Measurements from ENCODE around the gene C3AR1.

C3AR1 gene

GRCh38 chr12:8040791-8041190, 25.4 kb downstream of the C3AR1 start:
- no peaks in the 10 kb centered on the region for H3K9me3 ChIP-seq (ENCODE audit: control extremely low read depth in 1 of 5, control insufficient read depth in 4 of 5, insufficient read depth in 2 of 5, low read depth in 1 of 5, low read length in 4 of 5)
- H3K4me3 ChIP-seq (ENCODE audit: control insufficient read depth in 1 of 7, extremely low read depth in 1 of 7, insufficient read depth in 4 of 7, low read depth in 2 of 7, low read length in 6 of 7) = no peak overlapping the region
- WGBS (ENCODE audit: insufficient coverage) = 100% methylated on average over 1 of the region's 1 CpG
- no peak overlapping the region for H3K27ac ChIP-seq (ENCODE audit: insufficient read depth in 1 of 2, low read depth in 1 of 2, low read length in 2 of 2, poor library complexity in 1 of 2, severe bottlenecking in 2 of 2)
- CTCF ChIA-PET = interaction anchor here (0.9 to 20.7 kb wide), 5 partner anchors 13 to 38 kb away, joined by 3 to 342 read pairs (median 3); partner anchors contain the start of gene NECAP1
- H3K27me3 ChIP-seq (replicated peaks in 2 of 5; ENCODE audit: control insufficient read depth in 4 of 5, insufficient read depth in 5 of 5, low read length in 4 of 5) = no peaks in the 10 kb centered on the region
- no peak for DNase-seq
- POLR2A ChIA-PET = no interaction called here
- H3K4me1 ChIP-seq (ENCODE audit: control extremely low read depth in 1 of 4, control insufficient read depth in 4 of 4, insufficient read depth in 4 of 4, low read length in 3 of 4) = peaks cover 12 to 37% (median 26%) of the 10 kb centered on the region in 4 experiments
- H3K36me3 ChIP-seq (ENCODE audit: control insufficient read depth in 4 of 4, insufficient read depth in 4 of 4, low read length in 3 of 4) = peaks cover 11 to 50% (median 27%) of the 10 kb centered on the region in 4 experiments

DNA sequence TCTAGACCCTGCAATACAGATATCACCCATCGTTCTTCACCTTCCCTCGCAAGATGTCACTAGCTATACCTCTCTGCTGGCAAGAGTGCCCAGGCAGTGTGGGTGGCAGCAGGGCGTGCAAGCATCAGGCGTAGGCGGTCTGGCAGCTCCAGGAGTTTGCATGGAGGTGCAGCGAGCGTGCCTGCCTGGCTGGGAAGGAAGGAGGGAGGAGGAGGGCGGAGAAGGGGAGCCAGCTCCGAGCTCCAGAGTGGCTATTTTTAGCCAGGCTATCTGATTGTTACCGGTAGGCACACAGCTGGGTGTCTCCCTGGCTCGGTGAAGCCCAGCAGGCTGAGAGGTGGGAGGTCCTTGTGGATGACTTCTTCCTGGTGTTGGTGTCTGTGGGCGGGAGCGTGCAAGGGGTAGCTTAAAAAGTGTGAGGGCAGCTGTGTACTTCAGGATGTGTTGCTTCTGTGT, 27.5 kb downstream of the C3AR1 start:
- peaks cover 27 to 58% (median 45%) of the 10 kb centered on the region in 4 experiments for H3K4me1 ChIP-seq (ENCODE audit: control extremely low read depth in 1 of 4, control insufficient read depth in 4 of 4, insufficient read depth in 4 of 4, low read length in 3 of 4)
- 35% methylated on average over 10 of the region's 13 CpGs for WGBS (ENCODE audit: insufficient coverage)
- H3K4me3 ChIP-seq (ENCODE audit: control insufficient read depth in 1 of 7, extremely low read depth in 1 of 7, insufficient read depth in 4 of 7, low read depth in 2 of 7, low read length in 6 of 7) = peak overlapping the region in 4 of 7 experiments; percentile 1 to 57 (median 48)
- H3K9me3 ChIP-seq (ENCODE audit: control extremely low read depth in 1 of 5, control insufficient read depth in 4 of 5, insufficient read depth in 2 of 5, low read depth in 1 of 5, low read length in 4 of 5) = no peaks in the 10 kb centered on the region
- DNase-seq = peak in 2 of 3 donors; percentile 35 to 57
- peaks cover 9 to 37% (median 18%) of the 10 kb centered on the region in 4 experiments for H3K36me3 ChIP-seq (ENCODE audit: control insufficient read depth in 4 of 4, insufficient read depth in 4 of 4, low read length in 3 of 4)
- H3K27me3 ChIP-seq (replicated peaks in 2 of 5; ENCODE audit: control insufficient read depth in 4 of 5, insufficient read depth in 5 of 5, low read length in 4 of 5) = no peaks in the 10 kb centered on the region
- H3K27ac ChIP-seq (ENCODE audit: insufficient read depth in 1 of 2, low read depth in 1 of 2, low read length in 2 of 2, poor library complexity in 1 of 2, severe bottlenecking in 2 of 2) = no peak overlapping the region
- POLR2A ChIA-PET = interaction anchor here (0.6 to 0.8 kb wide), 2 partner anchors 43 to 115 kb away, joined by 3 read pairs; partner anchors contain the start of gene NECAP1
- CTCF ChIA-PET = interaction anchor here (1.0 to 20.7 kb wide), 10 partner anchors 7 to 105 kb away, joined by 3 to 342 read pairs (median 4); partner anchors contain the start of gene NECAP1

DNA sequence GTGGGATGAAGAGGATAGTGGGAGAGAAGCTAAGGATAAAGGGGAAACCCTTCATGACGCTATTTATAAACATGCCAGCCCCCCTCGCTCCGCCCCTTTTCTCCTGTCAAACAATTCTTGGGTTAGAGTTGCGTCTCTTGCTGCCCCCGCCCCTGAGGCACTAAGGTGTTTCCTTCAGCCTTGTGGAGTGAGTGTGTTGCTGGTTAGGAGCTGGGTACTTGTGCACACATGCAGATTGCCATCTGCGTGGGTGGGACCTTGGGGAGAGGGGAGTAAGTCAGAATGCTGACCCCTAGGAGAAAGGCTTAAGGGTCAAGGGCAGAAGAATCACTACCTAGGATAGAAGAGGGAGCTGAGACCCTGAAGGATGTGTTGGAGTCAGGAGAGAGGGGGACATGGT, 28.2 kb downstream of the C3AR1 start:
- Histone ChIP-seq H3K27me3 (replicated peaks in 2 of 5; ENCODE audit: control insufficient read depth in 4 of 5, insufficient read depth in 5 of 5, low read length in 4 of 5) (no peaks in the 10 kb centered on the region), H3K27ac (ENCODE audit: insufficient read depth in 1 of 2, low read depth in 1 of 2, low read length in 2 of 2, poor library complexity in 1 of 2, severe bottlenecking in 2 of 2) (no peak overlapping the region), H3K9me3 (ENCODE audit: control extremely low read depth in 1 of 5, control insufficient read depth in 4 of 5, insufficient read depth in 2 of 5, low read depth in 1 of 5, low read length in 4 of 5) (no peaks in the 10 kb centered on the region), H3K4me3 (ENCODE audit: control insufficient read depth in 1 of 7, extremely low read depth in 1 of 7, insufficient read depth in 4 of 7, low read depth in 2 of 7, low read length in 6 of 7) (no peak overlapping the region), H3K36me3 (ENCODE audit: control insufficient read depth in 4 of 4, insufficient read depth in 4 of 4, low read length in 3 of 4) (peaks cover 5 to 31% (median 15%) of the 10 kb centered on the region in 4 experiments), H3K4me1 (ENCODE audit: control extremely low read depth in 1 of 4, control insufficient read depth in 4 of 4, insufficient read depth in 4 of 4, low read length in 3 of 4) (peaks cover 28 to 66% (median 53%) of the 10 kb centered on the region in 4 experiments)
- ChIA-PET CTCF (interaction anchor here (1.0 to 20.7 kb wide), 8 partner anchors 9 to 77 kb away, joined by 3 to 342 read pairs (median 4); partner anchors contain the start of gene NECAP1), POLR2A (no interaction called here)
- no peak for DNase-seq
- 93% methylated on average over 4 of the region's 6 CpGs for WGBS (ENCODE audit: insufficient coverage)

DNA sequence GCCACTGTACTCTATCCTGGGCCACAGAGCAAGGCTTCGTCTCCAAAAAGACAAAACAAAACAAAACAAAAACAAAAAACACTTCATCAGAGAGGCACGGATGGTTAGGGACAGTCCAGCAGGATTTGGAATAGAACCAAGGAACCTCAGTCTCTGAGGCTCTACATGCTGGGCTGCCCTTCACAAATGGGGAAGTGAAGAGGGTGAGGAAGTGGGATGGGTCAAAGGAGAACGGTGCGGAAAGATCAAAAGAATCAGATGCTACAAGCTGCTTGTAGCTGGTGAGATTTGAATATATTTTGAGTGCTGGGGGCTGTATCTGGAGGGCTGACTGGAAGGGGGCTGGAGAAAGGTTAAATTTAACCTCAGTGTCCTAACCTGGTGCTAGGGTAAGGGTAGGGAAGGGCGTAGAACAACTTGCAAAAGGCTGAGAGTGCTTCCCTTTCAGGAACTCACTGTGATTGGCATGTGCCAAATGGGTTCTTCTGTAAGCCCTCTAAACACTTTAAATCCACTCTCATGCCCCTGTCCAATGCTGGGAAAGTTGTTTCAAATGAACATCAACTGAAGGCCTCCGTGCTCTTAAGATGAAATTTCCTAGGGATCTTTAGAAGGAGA, 29.0 kb downstream of the C3AR1 start:
- POLR2A ChIA-PET = no interaction called here
- H3K9me3 ChIP-seq (ENCODE audit: control extremely low read depth in 1 of 5, control insufficient read depth in 4 of 5, insufficient read depth in 2 of 5, low read depth in 1 of 5, low read length in 4 of 5) = no peaks in the 10 kb centered on the region
- peak; percentile 54 to 83 (median 78) for DNase-seq
- peaks cover 28 to 72% (median 56%) of the 10 kb centered on the region in 4 experiments for H3K4me1 ChIP-seq (ENCODE audit: control extremely low read depth in 1 of 4, control insufficient read depth in 4 of 4, insufficient read depth in 4 of 4, low read length in 3 of 4)
- 0% methylated on average over 4 of the region's 6 CpGs for WGBS (ENCODE audit: insufficient coverage)
- H3K36me3 ChIP-seq (ENCODE audit: control insufficient read depth in 4 of 4, insufficient read depth in 4 of 4, low read length in 3 of 4) = peaks cover 2 to 25% (median 9%) of the 10 kb centered on the region in 4 experiments
- no peak overlapping the region for H3K27ac ChIP-seq (ENCODE audit: insufficient read depth in 1 of 2, low read depth in 1 of 2, low read length in 2 of 2, poor library complexity in 1 of 2, severe bottlenecking in 2 of 2)
- H3K4me3 ChIP-seq (ENCODE audit: control insufficient read depth in 1 of 7, extremely low read depth in 1 of 7, insufficient read depth in 4 of 7, low read depth in 2 of 7, low read length in 6 of 7) = no peak overlapping the region
- CTCF ChIA-PET = interaction anchor here (1.1 to 20.7 kb wide), 5 partner anchors 8 to 42 kb away, joined by 3 to 342 read pairs (median 12); partner anchors contain the start of gene NECAP1
- H3K27me3 ChIP-seq (replicated peaks in 2 of 5; ENCODE audit: control insufficient read depth in 4 of 5, insufficient read depth in 5 of 5, low read length in 4 of 5) = no peaks in the 10 kb centered on the region

DNA sequence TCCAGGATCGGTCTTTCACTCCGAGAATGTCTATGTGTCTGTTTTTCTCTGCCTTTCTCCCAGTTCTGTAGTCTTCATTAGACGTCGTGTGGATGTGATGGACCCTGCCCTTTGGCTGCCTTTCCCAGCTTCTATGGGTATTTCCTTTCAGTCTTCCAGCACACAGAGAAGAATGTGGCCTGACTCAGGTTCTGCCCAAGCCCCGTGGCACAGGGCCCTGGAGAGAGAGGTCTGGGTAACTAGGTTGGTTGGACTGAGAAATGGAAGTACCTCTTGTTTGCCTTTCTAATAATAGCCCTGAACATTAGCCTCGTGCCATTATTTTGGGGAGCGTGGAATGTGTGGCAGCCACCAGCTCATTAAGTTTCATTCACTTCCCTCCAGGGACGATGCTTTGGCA, 29.8 kb downstream of the C3AR1 start:
- no peaks in the 10 kb centered on the region for H3K9me3 ChIP-seq (ENCODE audit: control extremely low read depth in 1 of 5, control insufficient read depth in 4 of 5, insufficient read depth in 2 of 5, low read depth in 1 of 5, low read length in 4 of 5)
- POLR2A ChIA-PET = interaction anchor here (0.6 kb wide), 1 partner anchor 31 kb away, joined by 3 read pairs; no protein-coding TSS in a partner anchor
- H3K27ac ChIP-seq (ENCODE audit: insufficient read depth in 1 of 2, low read depth in 1 of 2, low read length in 2 of 2, poor library complexity in 1 of 2, severe bottlenecking in 2 of 2) = no peak overlapping the region
- peaks cover 30 to 77% (median 60%) of the 10 kb centered on the region in 4 experiments for H3K4me1 ChIP-seq (ENCODE audit: control extremely low read depth in 1 of 4, control insufficient read depth in 4 of 4, insufficient read depth in 4 of 4, low read length in 3 of 4)
- CTCF ChIA-PET = interaction anchor here (1.0 to 20.7 kb wide), 5 partner anchors 9 to 43 kb away, joined by 3 to 342 read pairs (median 12); partner anchors contain the start of gene NECAP1
- H3K36me3 ChIP-seq (ENCODE audit: control insufficient read depth in 4 of 4, insufficient read depth in 4 of 4, low read length in 3 of 4) = peaks cover 2 to 17% (median 9%) of the 10 kb centered on the region in 4 experiments
- DNase-seq = no peak
- H3K4me3 ChIP-seq (ENCODE audit: control insufficient read depth in 1 of 7, extremely low read depth in 1 of 7, insufficient read depth in 4 of 7, low read depth in 2 of 7, low read length in 6 of 7) = no peak overlapping the region
- no peaks in the 10 kb centered on the region for H3K27me3 ChIP-seq (replicated peaks in 2 of 5; ENCODE audit: control insufficient read depth in 4 of 5, insufficient read depth in 5 of 5, low read length in 4 of 5)
- WGBS (ENCODE audit: insufficient coverage) = 87% methylated on average over 7 of the region's 8 CpGs

DNA sequence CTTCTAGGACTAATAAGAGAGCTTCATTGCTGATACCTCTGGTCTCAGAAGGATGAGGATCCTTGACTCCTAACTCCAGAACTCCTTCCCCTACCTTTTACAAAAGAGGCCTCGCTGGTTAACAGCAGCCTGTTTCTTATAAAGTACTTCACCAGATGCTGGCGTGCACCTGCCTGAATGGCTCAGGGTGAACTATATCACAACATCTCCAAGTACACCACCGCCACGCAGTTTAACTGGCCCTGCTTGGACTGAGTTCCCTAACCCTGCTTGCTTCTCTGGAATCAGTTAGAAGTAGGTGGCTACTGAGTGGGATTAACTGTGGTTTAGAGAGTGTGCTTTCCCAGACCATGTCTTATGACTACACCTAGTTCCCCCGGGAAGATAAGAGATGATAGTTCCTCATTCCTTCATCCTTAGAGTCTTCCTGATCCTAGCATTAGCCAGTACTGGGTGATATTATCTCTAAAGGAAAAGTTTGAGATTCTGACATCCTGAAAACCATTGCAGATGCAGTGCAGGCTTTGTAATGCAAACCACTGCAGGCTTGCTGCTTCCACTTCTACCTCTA, 30.6 kb downstream of the C3AR1 start:
- ChIA-PET CTCF (interaction anchor here (1.0 to 20.7 kb wide), 5 partner anchors 8 to 43 kb away, joined by 3 to 342 read pairs (median 12); partner anchors contain the start of gene NECAP1), POLR2A (no interaction called here)
- DNase-seq = no peak
- Histone ChIP-seq H3K4me3 (ENCODE audit: control insufficient read depth in 1 of 7, extremely low read depth in 1 of 7, insufficient read depth in 4 of 7, low read depth in 2 of 7, low read length in 6 of 7) (peak overlapping the region in 1 of 7 experiments; percentile 7), H3K4me1 (ENCODE audit: control extremely low read depth in 1 of 4, control insufficient read depth in 4 of 4, insufficient read depth in 4 of 4, low read length in 3 of 4) (peaks cover 30 to 77% (median 60%) of the 10 kb centered on the region in 4 experiments), H3K36me3 (ENCODE audit: control insufficient read depth in 4 of 4, insufficient read depth in 4 of 4, low read length in 3 of 4) (peaks cover 2 to 12% (median 8%) of the 10 kb centered on the region in 4 experiments), H3K27ac (ENCODE audit: insufficient read depth in 1 of 2, low read depth in 1 of 2, low read length in 2 of 2, poor library complexity in 1 of 2, severe bottlenecking in 2 of 2) (no peak overlapping the region), H3K27me3 (replicated peaks in 2 of 5; ENCODE audit: control insufficient read depth in 4 of 5, insufficient read depth in 5 of 5, low read length in 4 of 5) (no peaks in the 10 kb centered on the region), H3K9me3 (ENCODE audit: control extremely low read depth in 1 of 5, control insufficient read depth in 4 of 5, insufficient read depth in 2 of 5, low read depth in 1 of 5, low read length in 4 of 5) (no peaks in the 10 kb centered on the region)
- 60% methylated on average over 3 of the region's 5 CpGs for WGBS (ENCODE audit: insufficient coverage)

Measured in common myeloid progenitor, CD34-positive (primary cell).